NCI-H345 treated with DMSO at 0.1 percent for 48 hours (cell line): ENCODE data around the gene SLC35F3.
A peak's percentile ranks its signal among the peaks of the same experiment; 100 is the strongest.
"Not testable (repeated sequence)": the region's sequence is repeated elsewhere in the genome, so short reads cannot be mapped to it uniquely, and the experiment has no call there.

Experiments
- DNase-seq: peaks from one replicate; lab custom pipeline; 2025; ENCODE audit not compliant: unreplicated experiment; lab: John Stamatoyannopoulos, UW

SLC35F3 gene

GRCh38 chr1:234096161-234096770 lies 191.8 kb downstream of the SLC35F3 start:
- no peak for DNase-seq

- DNase-seq = no peak
Observed at GRCh38 chr1:234102583-234102982, 198.1 kb downstream of the SLC35F3 start.

- no peak for DNase-seq
Observed at GRCh38 chr1:234103198-234103597, 198.7 kb downstream of the SLC35F3 start.

- DNase-seq = no peak
Observed at GRCh38 chr1:234106032-234106431, 201.6 kb downstream of the SLC35F3 start.

- DNase-seq = peak; percentile 98
Observed at GRCh38 chr1:234107416-234108021, 203.0 kb downstream of the SLC35F3 start.

GRCh38 chr1:234108921-234109320 lies 204.4 kb downstream of the SLC35F3 start:
- DNase-seq = no peak

- DNase-seq = no peak
Observed at GRCh38 chr1:234109840-234110239, 205.4 kb downstream of the SLC35F3 start.

- DNase-seq = peak; percentile 4
Observed at GRCh38 chr1:234111458-234112142, 207.1 kb downstream of the SLC35F3 start.

GRCh38 chr1:234114648-234115307 lies 210.3 kb downstream of the SLC35F3 start:
- peak; percentile 58 for DNase-seq

- DNase-seq = no peak
Observed at GRCh38 chr1:234118911-234119310, 214.4 kb downstream of the SLC35F3 start.

GRCh38 chr1:234119431-234119830 lies 215.0 kb downstream of the SLC35F3 start:
- no peak for DNase-seq

GRCh38 chr1:234120327-234120944 lies 216.0 kb downstream of the SLC35F3 start:
- DNase-seq = no peak

GRCh38 chr1:234121659-234122058 lies 217.2 kb downstream of the SLC35F3 start:
- not testable (repeated sequence) for DNase-seq

- not testable (repeated sequence) for DNase-seq
Observed at GRCh38 chr1:234122571-234122970, 218.1 kb downstream of the SLC35F3 start.

- DNase-seq = no peak
Observed at GRCh38 chr1:234123867-234124266, 219.4 kb downstream of the SLC35F3 start.

- no peak for DNase-seq
Observed at GRCh38 chr1:234125283-234125682, 220.8 kb downstream of the SLC35F3 start.

- no peak for DNase-seq
Observed at GRCh38 chr1:234125714-234126113, 221.2 kb downstream of the SLC35F3 start.

- DNase-seq = peak; percentile 2
Observed at GRCh38 chr1:234127026-234127671, 222.7 kb downstream of the SLC35F3 start.

GRCh38 chr1:234132795-234133194 lies 228.3 kb downstream of the SLC35F3 start:
- DNase-seq = no peak

GRCh38 chr1:234134878-234135277 lies 230.4 kb downstream of the SLC35F3 start:
- no peak for DNase-seq

- DNase-seq = peak; percentile 7
Observed at GRCh38 chr1:234135501-234135900, 231.0 kb downstream of the SLC35F3 start.
